HG02938 (cell line): ENCODE data around the gene CLDN11.

ENCODE experiments used
- ATAC-seq: cut with Tn5 transposase; IDR thresholded peaks from one replicate; pipeline ENCODE4 v1.9.1; 2021; ENCODE audit warnings: mild to moderate bottlenecking, moderate library complexity; ENCODE audit not compliant: unreplicated experiment

CLDN11 gene

DNA sequence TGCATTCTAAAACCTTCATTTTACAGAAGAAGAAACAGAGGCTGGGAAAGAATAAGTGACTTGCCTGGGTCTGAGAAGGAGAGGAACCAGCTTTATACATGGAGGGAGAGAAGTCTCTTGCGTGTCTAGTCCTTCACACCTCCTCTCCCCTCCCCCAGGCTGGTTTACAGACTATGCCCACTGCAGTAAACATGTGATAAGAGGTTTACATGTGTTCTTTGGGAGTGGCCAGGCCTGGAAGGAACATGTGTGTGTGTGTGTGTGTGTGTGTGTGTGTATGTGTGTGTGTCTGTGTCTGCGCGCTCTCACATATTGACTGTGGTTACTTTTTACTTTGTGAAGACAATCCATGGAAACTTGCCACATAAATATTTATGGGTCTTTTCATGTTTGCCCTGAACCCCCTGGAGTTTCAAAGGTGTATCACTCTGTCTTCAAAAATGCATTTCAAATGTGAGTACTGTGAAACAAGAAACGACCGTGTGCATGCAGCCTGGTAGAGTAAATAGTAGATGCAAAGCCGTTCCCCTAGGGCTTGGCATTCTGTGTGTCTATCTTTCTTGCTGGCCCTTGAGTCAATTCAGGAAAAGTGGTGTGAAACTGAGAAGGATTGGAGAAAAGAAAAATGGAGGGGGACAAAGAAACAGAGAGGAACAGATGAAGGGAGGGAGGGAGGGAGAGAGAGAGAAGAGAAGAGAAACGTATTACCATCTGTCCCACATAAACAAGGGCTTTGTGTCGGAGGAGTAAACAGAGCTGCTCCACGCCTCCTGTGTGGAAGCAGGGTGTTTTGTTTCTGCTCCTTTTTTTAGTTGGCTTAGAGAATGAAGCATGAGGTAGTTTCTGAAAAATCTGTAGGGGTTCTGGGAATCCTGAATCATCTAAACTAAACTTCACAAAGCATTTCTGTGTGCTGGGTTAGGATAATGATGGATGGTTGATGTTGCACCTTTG is 51.7 kb downstream of the CLDN11 start:
- no peak for ATAC-seq

DNA sequence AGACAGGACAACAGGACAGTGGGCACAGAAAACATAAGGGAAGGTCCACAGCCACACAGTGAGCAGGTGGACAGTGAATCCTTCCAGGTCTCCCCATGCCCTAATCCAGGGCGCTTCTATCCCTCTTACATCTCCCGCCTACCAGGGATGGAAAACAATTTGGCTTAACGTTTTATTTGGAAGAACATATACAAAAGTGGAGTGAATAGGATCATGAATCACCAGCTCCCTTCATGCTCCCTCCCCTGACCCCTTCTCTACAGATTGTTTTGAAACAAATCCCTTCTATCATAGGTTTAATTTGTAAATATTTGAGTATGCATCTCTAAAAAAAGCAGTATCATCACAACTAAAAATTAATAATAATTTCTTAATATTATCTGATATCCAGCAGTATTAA is 52.5 kb downstream of the CLDN11 start:
- ATAC-seq = no peak

GRCh38 chr3:170473358-170473757 is 54.7 kb downstream of the CLDN11 start:
- ATAC-seq = no peak

DNA sequence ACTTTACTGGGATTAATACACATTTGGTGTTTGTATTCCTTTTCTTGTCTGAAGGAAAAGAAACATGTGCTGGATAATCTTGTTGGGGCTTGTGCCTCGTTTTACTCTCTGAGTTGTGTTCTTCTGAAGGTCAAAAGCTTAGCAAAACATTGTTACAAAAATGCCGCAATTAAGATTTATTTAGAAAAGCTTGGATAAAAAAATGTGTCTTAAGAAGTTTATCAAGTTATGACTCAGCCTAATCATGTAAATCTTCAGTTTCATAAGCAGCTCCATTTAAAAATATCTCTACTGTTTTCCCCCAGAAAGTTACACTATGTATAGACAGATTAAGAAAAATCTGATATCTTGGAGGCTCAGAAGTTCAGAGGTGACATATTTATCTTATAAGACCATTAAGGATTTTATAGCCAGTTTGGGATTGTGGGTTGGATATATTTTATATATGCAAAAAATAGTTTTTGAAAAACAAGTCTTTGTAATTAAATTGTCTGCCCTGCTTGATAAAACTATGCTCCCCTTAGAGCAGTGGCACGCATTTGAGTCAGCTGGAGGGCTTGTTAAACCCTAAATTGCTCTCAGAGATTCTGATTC is 56.5 kb downstream of the CLDN11 start:
- ATAC-seq = no peak

DNA sequence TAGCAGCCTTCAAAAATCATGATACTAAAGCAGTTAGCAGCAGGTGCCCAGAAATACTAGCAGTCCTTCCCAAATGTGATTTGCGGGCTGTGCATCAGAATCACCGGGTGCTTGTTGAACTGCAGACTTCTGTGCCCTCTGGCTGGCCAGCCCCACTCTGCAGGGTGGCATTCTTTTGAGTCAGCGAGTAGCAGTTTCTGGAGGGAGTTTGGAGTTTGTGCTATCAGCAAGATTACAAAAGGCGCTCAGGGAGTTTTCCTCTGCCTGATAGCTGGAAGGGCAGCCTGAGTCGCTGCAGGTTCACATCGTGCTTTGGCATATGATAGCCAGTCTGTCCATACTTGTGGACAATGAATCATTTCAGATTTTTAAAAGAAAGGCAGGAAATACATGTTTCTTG is 57.6 kb downstream of the CLDN11 start:
- ATAC-seq = no peak

- ATAC-seq = no peak
Observed at GRCh38 chr3:170477395-170477794, 58.7 kb downstream of the CLDN11 start.

DNA sequence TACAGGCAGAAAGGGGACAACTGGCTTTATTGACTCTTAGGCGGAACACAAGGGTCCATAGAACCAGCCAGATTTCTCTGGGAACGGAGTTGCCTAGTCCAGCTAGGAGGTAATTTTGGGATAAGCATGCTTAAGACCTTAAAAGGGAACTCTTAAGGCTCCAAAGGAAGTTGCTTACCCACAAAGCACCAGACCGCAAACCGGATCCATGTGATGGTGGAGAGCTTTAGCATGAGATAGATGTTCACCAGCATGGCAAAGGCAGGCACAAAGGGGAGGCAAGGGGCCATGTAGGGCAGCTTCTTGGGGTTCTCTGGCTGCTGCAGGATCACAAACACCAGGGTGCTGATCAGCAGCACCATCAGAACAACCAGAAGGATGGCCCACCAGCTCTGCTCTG is 61.4 kb downstream of the CLDN11 start:
- ATAC-seq = no peak

- ATAC-seq = no peak
Observed at GRCh38 chr3:170482199-170482598, 63.5 kb downstream of the CLDN11 start.

DNA sequence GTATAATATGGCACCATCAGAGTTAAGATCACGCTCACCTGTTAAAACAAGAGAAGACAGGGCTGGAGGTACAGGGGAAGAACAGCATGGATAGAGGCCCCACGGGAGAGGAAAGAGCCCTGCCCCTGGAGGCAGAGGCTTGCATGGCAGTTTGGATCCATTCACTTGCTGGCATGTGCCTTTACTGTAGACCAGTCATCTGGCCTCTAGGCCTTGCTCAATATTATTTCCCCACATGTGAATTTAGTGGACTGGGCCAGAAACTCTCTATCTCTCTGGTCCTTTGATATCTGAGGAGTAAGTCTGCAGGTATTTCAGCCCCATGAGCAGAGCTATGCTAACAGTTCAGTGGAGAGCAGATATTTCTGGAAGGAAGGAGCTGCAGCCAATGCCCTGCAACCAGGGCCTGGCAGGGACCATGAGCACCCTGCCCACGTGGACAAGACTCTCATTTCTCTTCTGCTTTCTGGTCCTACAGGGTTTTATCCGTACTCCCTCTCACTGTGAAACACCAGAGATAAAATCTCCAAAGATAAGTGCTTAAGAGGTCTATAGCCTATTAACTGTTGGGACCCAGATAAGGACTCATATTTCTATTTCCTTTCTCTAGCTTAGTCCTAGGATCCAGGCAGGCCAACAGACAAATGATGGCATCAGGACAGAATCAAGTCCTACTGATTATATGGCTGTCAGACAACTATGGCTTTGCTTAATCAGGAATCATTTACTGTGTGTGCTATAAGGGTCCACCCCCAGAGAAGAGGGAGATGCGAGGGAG is 65.0 kb downstream of the CLDN11 start:
- ATAC-seq = no peak
